Small intestine (tissue), 7 donors: ENCODE measurements around the gene CTU2. TPM values are rescaled to one million over a fixed set of nuclear protein-coding genes. Genes with fewer than 3 reads are reported as not detected.

Source experiments
- DNase-seq, 2 donors: peaks; one replicate each; pipeline versions ENCODE4 v3.0.0 to v3.0.0-alpha.2; 2013
- FAIRE-seq: peaks from 2 replicates; lab custom pipeline; 2012; peaks lifted over from hg19 to GRCh38; lab: Jason Lieb, UNC
- H3K27ac ChIP-seq, 3 donors: one replicate each; pipeline ENCODE4 v1.5.1; 2013; ENCODE audit warnings: low read length in 2 of 3, mild to moderate bottlenecking in 2 of 3, control low read depth in 1 of 3, inconsistent platforms in 1 of 3, low read depth in 1 of 3, moderate library complexity in 1 of 3
- H3K27me3 ChIP-seq, 3 donors: one replicate each; pipeline ENCODE4 v1.6.1; 2013; ENCODE audit warnings: low read length in 3 of 3, inconsistent platforms in 1 of 3; ENCODE audit not compliant: control insufficient read depth in 3 of 3, insufficient read depth in 3 of 3
- H3K36me3 ChIP-seq, 3 donors: one replicate each; pipeline ENCODE4 v1.6.1; 2013; ENCODE audit warnings: low read length in 3 of 3, inconsistent platforms in 1 of 3, low read depth in 1 of 3, mild to moderate bottlenecking in 1 of 3, moderate library complexity in 1 of 3; ENCODE audit not compliant: control insufficient read depth in 3 of 3, insufficient read depth in 2 of 3
- H3K4me1 ChIP-seq, 3 donors: one replicate each; pipeline ENCODE4 v1.6.1; 2013; ENCODE audit warnings: low read length in 2 of 3, inconsistent platforms in 1 of 3, low read depth in 1 of 3, mild to moderate bottlenecking in 1 of 3, moderate library complexity in 1 of 3; ENCODE audit not compliant: control insufficient read depth in 3 of 3, insufficient read depth in 2 of 3
- H3K4me3 ChIP-seq, 3 donors: one replicate each; pipeline ENCODE4 v1.5.1; 2013; ENCODE audit warnings: low read length in 3 of 3, control low read depth in 1 of 3, inconsistent platforms in 1 of 3, low read depth in 1 of 3, mild to moderate bottlenecking in 1 of 3, moderate library complexity in 1 of 3
- H3K9me3 ChIP-seq, 2 donors: one replicate each; pipeline ENCODE4 v1.6.1; 2013; ENCODE audit warnings: low read depth in 1 of 2, low read length in 1 of 2; ENCODE audit not compliant: control insufficient read depth in 2 of 2, insufficient read depth in 1 of 2
- WGBS, 3 donors: extraction: QIAGEN DNeasy Blood & Tissue Kit; methylation state at CpG; one replicate each; pipeline ENCODE4 v1.1.7; 2013; 5-methylcytosine and 5-hydroxymethylcytosine counted together
- polyA plus RNA-seq, 4 donors: library from polyadenylated mRNA; stranded (reverse) in 3 of 4; unstranded in 1 of 4; fragments of 200-250 nt in 3 of 4; fragments of 120-200 nt in 1 of 4; gene quantifications; one replicate each; pipeline versions ENCODE4 v1.2.1 to v1.2.3, GENCODE V29; 2013
- donor health status: healthy with polysubstance abuse.
- donor health status: control.
- donor health status: control.
- donor health status: Bipolar disorder and iron deficiency.
- donor health status: healthy.

The CTU2 gene
- polyA plus RNA-seq, 4 donors: 7.8 to 15.0 (median 11.2) TPM

DNA sequence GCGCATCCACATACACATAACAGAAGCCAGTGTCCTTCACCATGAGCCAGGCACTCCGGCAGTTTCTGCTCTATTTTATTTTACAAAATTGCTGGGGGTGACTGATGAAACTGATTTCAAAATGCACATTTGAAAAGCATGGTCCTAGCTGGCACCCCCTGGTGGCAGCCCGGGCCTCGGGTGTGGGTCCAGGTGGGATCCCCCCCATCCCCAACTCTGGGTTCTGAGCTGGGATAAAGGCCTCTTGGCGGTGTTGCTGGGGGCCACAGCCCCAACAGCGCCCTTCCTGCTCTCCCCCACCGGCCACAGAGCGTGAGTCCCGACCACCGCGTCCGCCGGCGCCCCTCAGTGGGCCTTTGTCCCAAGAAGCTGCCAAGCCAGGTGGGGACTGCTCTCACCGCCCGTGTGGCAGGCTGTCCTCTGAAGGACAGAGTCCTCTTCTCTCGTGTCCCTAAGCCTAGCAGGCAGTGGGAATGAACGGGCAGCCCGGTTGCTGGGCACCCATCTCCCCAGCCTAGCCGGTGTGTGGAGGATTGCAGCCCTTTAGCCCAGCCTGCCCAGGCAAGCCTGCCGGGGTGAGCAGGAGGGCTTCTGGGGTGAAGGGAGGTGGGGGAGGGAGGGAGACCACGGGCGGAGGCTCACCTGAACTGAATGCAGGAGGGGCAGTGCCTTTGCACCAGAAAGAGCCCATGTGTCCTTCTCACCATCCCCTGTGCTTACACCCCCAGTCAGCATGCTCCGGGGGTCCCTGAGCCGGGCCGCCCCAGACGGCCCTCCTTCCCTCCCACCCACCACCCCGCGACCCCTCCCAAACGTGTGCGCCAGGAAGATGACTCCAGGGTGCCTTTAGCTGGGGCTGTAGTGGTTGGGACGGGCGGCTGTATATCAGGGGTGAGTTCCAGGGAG lies 20.9 kb upstream of the CTU2 start:
- H3K9me3 ChIP-seq: no peaks in the 10 kb centered on the region
- peaks cover 0 to 49% (median 2%) of the 10 kb centered on the region in 3 donors for H3K27me3 ChIP-seq
- H3K4me1 ChIP-seq: peaks cover 2 to 38% (median 5%) of the 10 kb centered on the region in 3 donors
- H3K4me3 ChIP-seq: peak overlapping the region; percentile 41 to 60 (median 51)
- peak overlapping the region in 2 of 3 donors; percentile 21 to 71 for H3K27ac ChIP-seq
- H3K36me3 ChIP-seq: no peaks in the 10 kb centered on the region
- DNase-seq: peak in 1 of 2 donors; percentile 48
- WGBS, 3 donors: 5 to 7% (median 6%) methylated on average over 32 to 33 of the region's 33 CpGs
- FAIRE-seq: no peak

DNA sequence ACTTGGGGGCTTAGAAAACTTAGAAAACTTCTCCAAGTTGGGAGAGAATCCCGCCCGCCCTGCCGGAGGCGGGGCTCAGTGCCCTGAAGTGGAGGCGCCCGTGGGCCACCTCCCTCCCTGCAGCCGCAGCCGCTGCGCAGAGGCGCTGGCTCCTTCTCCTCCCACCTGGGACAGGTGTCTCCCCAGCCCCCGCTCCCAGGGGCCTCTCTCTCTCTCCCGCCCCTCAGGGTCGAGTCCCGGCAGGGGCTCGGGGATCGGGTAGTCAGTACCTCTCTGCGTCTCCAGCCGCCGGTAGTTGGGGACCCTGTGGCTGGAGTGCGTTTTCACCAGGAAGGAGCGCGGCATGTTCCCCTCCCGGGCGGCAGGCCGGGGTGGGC lies 20.3 kb upstream of the CTU2 start:
- no peak for FAIRE-seq
- Histone ChIP-seq H3K4me1 (peaks cover 2 to 38% (median 5%) of the 10 kb centered on the region in 3 donors), H3K27me3 (peaks cover 0 to 51% (median 2%) of the 10 kb centered on the region in 3 donors), H3K27ac (peak overlapping the region in 1 of 3 donors; percentile 71), H3K36me3 (no peaks in the 10 kb centered on the region), H3K4me3 (peak overlapping the region; percentile 41 to 60 (median 51)), H3K9me3 (no peaks in the 10 kb centered on the region)
- 0 to 1% (median 1%) methylated on average over 21 to 25 of the region's 25 CpGs for whole genome bisulfite sequencing, 3 donors
- no peak for DNase-seq

DNA sequence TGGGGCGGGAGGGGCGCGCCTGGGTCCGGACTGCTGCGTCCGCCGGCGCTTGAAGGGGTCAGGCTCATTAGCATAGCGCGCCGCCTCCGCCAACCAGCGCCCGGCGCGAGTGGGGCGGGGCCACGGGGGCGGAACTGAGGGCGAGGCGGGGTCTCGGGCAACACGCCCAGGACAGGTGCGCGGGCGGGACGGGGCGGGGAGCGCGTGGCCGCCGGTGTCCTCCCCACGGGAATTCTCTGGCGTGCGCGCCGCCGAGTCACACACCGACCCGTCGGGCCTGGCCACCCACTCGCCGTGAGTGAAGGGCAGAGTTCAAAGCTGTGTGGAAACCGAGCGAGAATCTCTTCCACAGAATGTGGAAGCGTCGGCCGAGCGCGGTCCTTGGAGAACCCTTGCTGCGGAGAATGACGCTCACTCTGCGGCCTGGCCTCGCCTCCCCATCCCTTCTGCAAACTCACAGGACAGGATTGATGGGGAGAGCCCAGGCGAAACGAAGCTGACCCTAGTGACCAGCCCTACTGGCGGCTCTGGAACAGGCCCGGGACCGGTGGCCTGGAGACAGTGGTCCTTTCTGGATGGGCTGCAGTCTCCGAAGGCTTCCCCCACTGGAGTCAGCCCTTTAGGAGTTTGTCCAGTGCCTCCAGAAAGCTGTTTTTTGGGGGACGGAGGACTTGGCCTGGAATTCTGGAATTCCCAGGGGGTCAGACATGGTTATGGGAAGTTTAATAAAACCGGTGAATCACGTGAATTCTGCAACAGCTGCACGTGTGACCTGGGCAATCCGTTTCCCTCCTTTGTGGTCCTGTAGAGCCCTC lies 19.7 kb upstream of the CTU2 start, which contains the start of gene SNAI3:
Gene SNAI3 (minus strand): TSS at position 69 of the 815 bp plus-strand sequence. CDS start 101 bp downstream, outside the sequence.
- H3K4me1 ChIP-seq: peaks cover 2 to 38% (median 5%) of the 10 kb centered on the region in 3 donors
- FAIRE-seq (no peak), DNase-seq (peak; percentile 85 to 93)
- H3K36me3 ChIP-seq: no peaks in the 10 kb centered on the region
- peak within 1 kb of the TSS in 2 of 3 donors; percentile 21 to 71 for H3K27ac ChIP-seq
- no peaks in the 10 kb centered on the region for H3K9me3 ChIP-seq
- peak within 1 kb of the TSS; percentile 41 to 60 (median 51) for H3K4me3 ChIP-seq
- WGBS, 3 donors: 4 to 6% (median 6%) methylated on average over 44 to 65 of the region's 65 CpGs
- peaks cover 0 to 45% (median 2%) of the 10 kb centered on the region in 3 donors for H3K27me3 ChIP-seq

DNA sequence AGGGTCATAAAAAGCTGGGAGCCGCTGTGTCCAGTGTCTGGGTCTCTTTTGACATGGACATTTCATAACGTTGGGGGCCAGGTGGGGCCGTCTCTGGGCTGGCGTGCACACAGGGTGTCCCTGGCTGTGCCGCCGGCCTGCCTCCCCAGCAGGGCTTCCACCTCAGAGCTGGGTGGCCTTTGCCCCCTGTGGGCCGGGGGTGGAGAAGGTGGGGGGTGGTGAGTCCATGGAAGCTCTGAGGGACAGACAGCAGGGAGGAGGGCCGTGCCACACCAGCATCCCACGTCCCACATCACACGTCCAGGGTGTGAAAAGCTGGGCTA lies 19.1 kb upstream of the CTU2 start:
- Histone ChIP-seq H3K4me1 (peaks cover 2 to 38% (median 5%) of the 10 kb centered on the region in 3 donors), H3K27me3 (peaks cover 0 to 44% (median 2%) of the 10 kb centered on the region in 3 donors), H3K4me3 (no peak overlapping the region), H3K27ac (no peak overlapping the region), H3K9me3 (no peaks in the 10 kb centered on the region), H3K36me3 (no peaks in the 10 kb centered on the region)
- 12 to 55% (median 20%) methylated on average over 10 of the region's 10 CpGs for WGBS, 3 donors
- peak in 1 of 2 donors; percentile 33 for DNase-seq
- FAIRE-seq: no peak

DNA sequence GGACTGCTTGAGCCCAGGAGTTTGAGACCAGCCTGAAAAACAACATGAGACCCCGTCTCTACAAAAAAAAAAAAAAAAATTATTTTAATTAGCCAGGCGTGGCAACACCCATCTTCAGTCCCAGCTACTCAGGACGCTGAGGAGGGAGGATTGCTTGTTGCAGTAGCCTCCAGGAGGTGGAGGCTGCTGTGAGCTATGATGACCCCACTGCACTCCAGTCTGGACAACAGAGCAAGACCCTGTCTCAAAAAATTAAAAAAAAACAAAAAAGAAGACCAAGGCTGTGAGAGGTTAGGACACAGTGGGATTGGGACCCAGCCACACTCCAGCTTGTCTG lies 18.7 kb upstream of the CTU2 start:
- Histone ChIP-seq H3K27ac (peak overlapping the region in 1 of 3 donors; percentile 58), H3K4me3 (no peak overlapping the region), H3K9me3 (no peaks in the 10 kb centered on the region), H3K4me1 (peaks cover 2 to 38% (median 5%) of the 10 kb centered on the region in 3 donors), H3K27me3 (peaks cover 0 to 44% (median 2%) of the 10 kb centered on the region in 3 donors), H3K36me3 (no peaks in the 10 kb centered on the region)
- FAIRE-seq (no peak), DNase-seq (no peak)
- 23 to 62% (median 55%) methylated on average over 3 of the region's 3 CpGs for WGBS, 3 donors

DNA sequence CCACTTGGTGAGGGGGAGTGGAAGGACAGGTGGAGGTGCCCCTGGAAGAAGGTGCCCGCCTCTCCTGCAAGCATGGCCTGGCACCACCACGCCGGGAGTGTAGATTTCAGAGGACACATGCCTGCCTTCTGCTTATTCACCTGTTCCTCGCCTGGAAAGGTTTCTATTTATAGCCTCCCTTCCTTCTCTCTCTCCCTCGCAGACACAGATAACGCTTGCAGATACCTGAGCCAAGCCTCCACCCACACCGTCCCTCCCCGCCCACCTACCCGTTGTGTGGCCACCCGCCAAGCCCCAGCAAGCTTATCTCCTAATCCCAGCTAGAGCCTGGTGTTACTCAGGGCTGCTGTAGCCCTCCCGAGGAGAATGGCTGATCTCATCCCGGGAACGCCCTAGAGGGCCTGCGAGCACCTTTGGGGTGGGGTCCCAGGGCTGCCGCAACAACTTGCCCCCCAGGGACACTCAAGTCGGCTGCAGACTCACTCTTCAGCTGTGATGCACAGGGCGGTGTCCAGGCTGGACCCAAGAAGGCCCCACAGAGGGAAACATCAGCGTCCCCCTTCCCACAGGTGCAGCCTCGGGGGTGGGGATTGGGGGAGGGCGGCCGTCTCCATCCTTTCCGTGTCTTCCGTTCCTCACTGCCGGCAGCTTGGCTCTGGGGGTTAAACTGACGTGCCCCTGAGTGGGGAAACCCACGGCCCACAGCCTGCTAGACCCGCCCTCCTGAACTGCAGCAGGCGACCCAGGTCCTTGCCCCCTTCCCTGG lies 18.1 kb upstream of the CTU2 start:
- H3K27me3 ChIP-seq: peaks cover 0 to 44% (median 2%) of the 10 kb centered on the region in 3 donors
- 16 to 42% (median 29%) methylated on average over 27 to 28 of the region's 28 CpGs for WGBS, 3 donors
- H3K9me3 ChIP-seq: no peaks in the 10 kb centered on the region
- no peaks in the 10 kb centered on the region for H3K36me3 ChIP-seq
- no peak for FAIRE-seq
- H3K4me3 ChIP-seq: no peak overlapping the region
- peak overlapping the region in 1 of 3 donors; percentile 58 for H3K27ac ChIP-seq
- peaks cover 2 to 38% (median 5%) of the 10 kb centered on the region in 3 donors for H3K4me1 ChIP-seq
- peak; percentile 77 for DNase-seq

DNA sequence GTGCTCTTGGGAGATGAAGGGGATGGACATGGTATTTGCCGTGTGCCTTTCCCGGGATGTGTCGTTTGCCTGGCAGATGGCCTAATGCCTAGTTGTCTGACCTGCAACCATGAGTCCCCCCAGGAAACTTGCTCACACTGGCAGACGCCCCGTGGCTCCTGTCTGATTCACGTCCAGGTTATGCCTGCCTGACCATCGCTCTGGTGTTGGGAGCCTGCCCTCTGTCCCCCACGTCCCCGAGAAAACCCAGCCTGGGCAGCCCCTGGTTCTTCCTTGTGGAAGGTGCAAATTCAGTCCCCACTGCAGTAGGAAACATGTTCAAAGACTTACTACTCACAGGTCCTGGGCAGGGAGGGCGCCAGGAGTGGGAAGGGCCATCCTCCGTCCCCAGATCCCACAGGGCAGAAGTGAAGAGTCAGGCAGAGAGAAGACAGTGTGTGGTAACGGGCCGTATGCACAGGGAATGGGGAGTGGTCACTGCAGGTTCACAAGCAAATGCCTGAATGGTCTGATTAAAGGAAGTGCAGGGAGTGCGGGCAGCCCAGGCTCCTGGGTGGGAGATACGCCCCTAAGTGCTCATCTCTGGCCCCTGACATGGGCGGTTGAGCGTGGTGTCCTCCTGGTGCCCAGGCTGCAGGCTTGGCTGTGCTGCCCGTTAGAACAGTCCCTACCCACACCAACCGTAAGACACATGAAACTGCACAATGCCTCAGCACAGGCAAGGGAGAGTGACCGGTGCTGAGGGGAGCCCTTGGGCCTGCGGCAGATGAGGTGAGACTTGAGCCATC lies 15.8 kb upstream of the CTU2 start:
- Histone ChIP-seq H3K4me1 (peaks cover 2 to 29% (median 5%) of the 10 kb centered on the region in 3 donors), H3K27me3 (peaks cover 0 to 23% (median 0%) of the 10 kb centered on the region in 3 donors), H3K36me3 (peaks cover 0 to 5% (median 0%) of the 10 kb centered on the region in 3 donors), H3K9me3 (no peaks in the 10 kb centered on the region), H3K4me3 (no peak overlapping the region), H3K27ac (no peak overlapping the region)
- 82 to 83% (median 83%) methylated on average over 21 of the region's 21 CpGs for WGBS, 3 donors
- DNase-seq (no peak), FAIRE-seq (no peak)
